ENCODE data around the gene TNFSF4. TPM values are rescaled to one million over a fixed set of nuclear protein-coding genes. Genes with fewer than 3 reads are reported as not detected.

Gene TNFSF4
- total RNA-seq, 2 donors from 2014 or later: 1.9 to 2.3 TPM

Other genes with a start within 250 kb of the TNFSF4 start
- under 1 TPM in 1 of 2 donors, not detected in 1; 0.15 TPM for gene TNFSF18, start 156.4 kb downstream of the TNFSF4 start, total RNA-seq